ENCODE data around the gene SPON2.

GRCh38 chr4:1195891-1196401 is 23.6 kb upstream of the SPON2 start:
- no peak for TF ChIP-seq CTCF (IDR thresholded peaks at IDR 0.05)
- TF ChIP-seq POLR2A (IDR thresholded peaks at IDR 0.05): no peak

Data from tibial nerve (tissue), 3 donors.